Measurements from ENCODE around the gene HES7. TPM values are rescaled to one million over a fixed set of nuclear protein-coding genes. Genes with fewer than 3 reads are reported as not detected.

HES7 gene
- total and polyA plus RNA-seq, 9 of the 15 experiments (the other 6 are each of a cell fraction or from before 2014, with no cell fraction given) = 0.03 to 1.7 (median 0.14) TPM; not detected in 1

DNA sequence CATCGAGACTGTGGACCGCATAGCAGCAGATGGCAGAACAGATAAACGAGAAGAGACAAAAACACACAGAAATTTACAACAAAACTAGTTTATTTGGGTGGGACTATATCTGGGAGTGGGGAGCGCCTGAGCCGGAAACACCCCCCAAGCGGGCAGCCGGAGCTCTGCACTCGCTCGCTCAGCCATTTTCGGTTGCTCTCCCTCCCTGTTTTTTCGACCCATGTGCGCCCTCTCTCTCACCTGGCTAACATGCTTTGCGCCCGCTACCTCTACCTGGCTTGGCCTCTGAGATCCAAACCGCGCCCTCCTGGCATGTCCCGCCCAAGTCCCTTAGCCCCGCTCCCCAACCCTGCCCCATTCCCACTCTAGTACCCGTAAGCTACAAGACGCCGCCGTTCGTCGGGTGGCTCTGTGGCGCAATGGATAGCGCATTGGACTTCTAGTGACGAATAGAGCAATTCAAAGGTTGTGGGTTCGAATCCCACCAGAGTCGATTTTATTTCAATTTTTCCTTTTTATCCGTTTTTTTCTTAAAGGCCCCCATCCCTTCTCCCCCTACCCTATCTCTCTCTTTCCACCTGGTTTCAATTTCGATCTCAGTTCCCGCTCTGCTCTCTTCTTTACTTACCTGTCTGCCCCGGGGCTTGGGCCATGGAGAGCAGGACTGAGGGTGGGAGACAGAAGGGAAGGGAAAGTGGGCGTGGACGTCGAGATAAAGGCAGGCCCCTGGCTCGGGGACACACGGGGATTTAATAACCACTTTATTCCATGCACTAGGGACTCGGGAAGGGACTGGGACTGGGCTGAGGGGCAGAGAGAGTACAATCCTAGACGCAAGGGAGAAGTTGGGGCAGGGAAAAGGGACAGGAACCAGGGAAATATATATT is 3.1 kb downstream of the HES7 start (continued):
- no peak for TF ChIP-seq TCFL5 (CRISPR knock-in tag; conservative IDR thresholded peaks at IDR 0.05)

- POLR2A ChIA-PET = interaction anchor here (0.6 to 1.6 kb wide), 11 partner anchors 20 to 257 kb away, joined by 3 to 9 read pairs (median 4); no protein-coding TSS in a partner anchor
- peak overlapping the region; percentile 98 for H3K4me2 ChIP-seq (ENCODE audit: insufficient read depth, low read length)
- peaks cover 8% of the 10 kb centered on the region; the same call in 1 of the 2 replicates for H4K20me1 ChIP-seq (replicated peaks; ENCODE audit: control insufficient read depth, insufficient read depth, low read length)
- ATAC-seq (peak; percentile 46), DNase-seq (ENCODE audit: extremely low read depth in 1 of 4, low spot score in 3 of 4) (peak in 2 of 4 experiments; percentile 61 to 89), FAIRE-seq (peak; percentile 80)
- peak overlapping the region; percentile 65 for H3K4me3 ChIP-seq
- peaks cover 11 to 33% of the 10 kb centered on the region in 2 experiments for H3K27me3 ChIP-seq (ENCODE audit: control insufficient read depth in 2 of 2, insufficient read depth in 2 of 2, low read length in 2 of 2)
- in situ Hi-C loops (cut with MboI) = loop anchor here (5.0 kb wide), 2 partner anchors 102 to 182 kb away; no protein-coding TSS in a partner anchor
- H3K9me3 ChIP-seq (replicated peaks; ENCODE audit: control insufficient read depth, insufficient read depth, low read depth, low read length) = no peaks in the 10 kb centered on the region
- peak overlapping the region; percentile 86 for H3K27ac ChIP-seq (ENCODE audit: extremely low read depth, low read depth, low read length)
- 2% methylated on average over 28 of the region's 28 CpGs for WGBS (ENCODE audit: insufficient coverage, low coverage, missing lambda C conversion rate)
- H3K4me1 ChIP-seq (replicated peaks in 1 of 2; ENCODE audit: control insufficient read depth in 2 of 2, insufficient read depth in 2 of 2, low read length in 2 of 2) = peaks cover 25 to 52% of the 10 kb centered on the region in 2 experiments
- H3K79me2 ChIP-seq (ENCODE audit: control insufficient read depth, insufficient read depth, low read length) = no peaks in the 10 kb centered on the region
- H3K9me1 ChIP-seq (ENCODE audit: control insufficient read depth, insufficient read depth, low read length) = no peaks in the 10 kb centered on the region
- intact Hi-C loops (cut with micrococcal nuclease) = loop anchor here (1.0 to 10.0 kb wide), 9 partner anchors 19 to 285 kb away; partner anchors contain the start of gene KDM6B
- peak overlapping the region in 1 of 2 experiments; percentile 81; a peak in 3 of 4 replicates for H3K9ac ChIP-seq (ENCODE audit: insufficient read depth in 1 of 2, low read depth in 2 of 2, low read length in 2 of 2)
- TSS peak; percentile 99 for BruUV-seq (replicated peaks)
- CTCF ChIA-PET (ENCODE audit: low intra/inter-chr PET ratio) = interaction anchor here (0.7 to 2.4 kb wide), 3 partner anchors 40 to 258 kb away, joined by 3 to 9 read pairs (median 5); no protein-coding TSS in a partner anchor
- H2AFZ ChIP-seq (ENCODE audit: low read depth, low read length) = peak overlapping the region; percentile 87
- H3K36me3 ChIP-seq (ENCODE audit: control insufficient read depth, insufficient read depth, low read length) = no peaks in the 10 kb centered on the region
- TF ChIP-seq ZNF384 (IDR thresholded peaks at IDR 0.05; ENCODE audit: low read depth, low read length) (0 out of 2 replicates have a peak, but pooled peaks have one; percentile 16), TBP (optimal IDR thresholded peaks at IDR 0.05; ENCODE audit: low read depth, low read length) (peak; percentile 99), ZBTB34 (CRISPR knock-in tag; IDR thresholded peaks at IDR 0.05) (0 out of 2 replicates have a peak, but pooled peaks have one; percentile 55), ESRRB (CRISPR knock-in tag; IDR thresholded peaks at IDR 0.05; ENCODE audit: borderline replicate concordance) (no peak), POLR2H (tag; IDR thresholded peaks at IDR 0.05; ENCODE audit: low read depth) (peak; percentile 99), KDM1A (IDR thresholded peaks at IDR 0.05) (peak in 1 of 2 experiments; percentile 9; a peak in 1 of 4 replicates), CAMTA2 (CRISPR knock-in tag; conservative IDR thresholded peaks at IDR 0.05) (no peak), HNRNPLL (IDR thresholded peaks at IDR 0.05; ENCODE audit: low read depth, low read length, poor library complexity, severe bottlenecking) (peak; percentile 17)
- TF ChIP-seq, protein P1, sequence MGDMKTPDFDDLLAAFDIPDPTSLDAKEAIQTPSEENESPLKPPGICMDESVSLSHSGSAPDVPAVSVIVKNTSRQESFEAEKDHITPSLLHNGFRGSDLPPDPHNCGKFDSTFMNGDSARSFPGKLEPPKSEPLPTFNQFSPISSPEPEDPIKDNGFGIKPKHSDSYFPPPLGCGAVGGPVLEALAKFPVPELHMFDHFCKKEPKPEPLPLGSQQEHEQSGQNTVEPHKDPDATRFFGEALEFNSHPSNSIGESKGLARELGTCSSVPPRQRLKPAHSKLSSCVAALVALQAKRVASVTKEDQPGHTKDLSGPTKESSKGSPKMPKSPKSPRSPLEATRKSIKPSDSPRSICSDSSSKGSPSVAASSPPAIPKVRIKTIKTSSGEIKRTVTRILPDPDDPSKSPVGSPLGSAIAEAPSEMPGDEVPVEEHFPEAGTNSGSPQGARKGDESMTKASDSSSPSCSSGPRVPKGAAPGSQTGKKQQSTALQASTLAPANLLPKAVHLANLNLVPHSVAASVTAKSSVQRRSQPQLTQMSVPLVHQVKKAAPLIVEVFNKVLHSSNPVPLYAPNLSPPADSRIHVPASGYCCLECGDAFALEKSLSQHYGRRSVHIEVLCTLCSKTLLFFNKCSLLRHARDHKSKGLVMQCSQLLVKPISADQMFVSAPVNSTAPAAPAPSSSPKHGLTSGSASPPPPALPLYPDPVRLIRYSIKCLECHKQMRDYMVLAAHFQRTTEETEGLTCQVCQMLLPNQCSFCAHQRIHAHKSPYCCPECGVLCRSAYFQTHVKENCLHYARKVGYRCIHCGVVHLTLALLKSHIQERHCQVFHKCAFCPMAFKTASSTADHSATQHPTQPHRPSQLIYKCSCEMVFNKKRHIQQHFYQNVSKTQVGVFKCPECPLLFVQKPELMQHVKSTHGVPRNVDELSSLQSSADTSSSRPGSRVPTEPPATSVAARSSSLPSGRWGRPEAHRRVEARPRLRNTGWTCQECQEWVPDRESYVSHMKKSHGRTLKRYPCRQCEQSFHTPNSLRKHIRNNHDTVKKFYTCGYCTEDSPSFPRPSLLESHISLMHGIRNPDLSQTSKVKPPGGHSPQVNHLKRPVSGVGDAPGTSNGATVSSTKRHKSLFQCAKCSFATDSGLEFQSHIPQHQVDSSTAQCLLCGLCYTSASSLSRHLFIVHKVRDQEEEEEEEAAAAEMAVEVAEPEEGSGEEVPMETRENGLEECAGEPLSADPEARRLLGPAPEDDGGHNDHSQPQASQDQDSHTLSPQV (IDR thresholded peaks at IDR 0.05) = peak; percentile 71
Observed at GRCh38 chr17:8119581-8120519, 4.1 kb downstream of the HES7 start.

All from K562 (cell line).